GM21447 (cell line): ENCODE measurements around the gene SSH3.

Experiments used
- ATAC-seq: cut with Tn5 transposase; IDR thresholded peaks from one replicate; pipeline ENCODE4 v1.9.1; 2021; ENCODE audit not compliant: unreplicated experiment

SSH3 gene

GRCh38 chr11:67289651-67290479 is 13.5 kb upstream of the SSH3 start:
- ATAC-seq, result no peak

- ATAC-seq, result no peak
Measured at GRCh38 chr11:67290801-67291200, 12.5 kb upstream of the SSH3 start.

GRCh38 chr11:67291481-67292381 is 11.6 kb upstream of the SSH3 start:
- ATAC-seq, result no peak

GRCh38 chr11:67292671-67293070 is 10.7 kb upstream of the SSH3 start:
- ATAC-seq, result no peak

GRCh38 chr11:67293090-67293489 is 10.2 kb upstream of the SSH3 start:
- no peak for ATAC-seq

GRCh38 chr11:67295846-67296245 is 7.5 kb upstream of the SSH3 start:
- no peak for ATAC-seq

GRCh38 chr11:67298786-67299185 is 4.5 kb upstream of the SSH3 start:
- ATAC-seq, result no peak

- no peak for ATAC-seq
Measured at GRCh38 chr11:67299471-67300191, 3.7 kb upstream of the SSH3 start.

- ATAC-seq, result no peak
Measured at GRCh38 chr11:67300256-67300755, 3.0 kb upstream of the SSH3 start.

GRCh38 chr11:67300756-67301312 is 2.5 kb upstream of the SSH3 start:
- ATAC-seq, result no peak

GRCh38 chr11:67301313-67301921 is 1.9 kb upstream of the SSH3 start:
- ATAC-seq, result no peak

GRCh38 chr11:67301951-67302516 is 1.3 kb upstream of the SSH3 start:
- no peak for ATAC-seq

GRCh38 chr11:67302571-67303131 is 679 bp upstream of the SSH3 start:
- no peak for ATAC-seq

GRCh38 chr11:67303835-67304411 is 593 bp downstream of the SSH3 start:
- ATAC-seq, result no peak

GRCh38 chr11:67304511-67305113 is 1.3 kb downstream of the SSH3 start:
- no peak for ATAC-seq

GRCh38 chr11:67306769-67307544 is 3.6 kb downstream of the SSH3 start:
- ATAC-seq, result no peak

- ATAC-seq, result no peak
Measured at GRCh38 chr11:67307545-67308001, 4.2 kb downstream of the SSH3 start.
